Measurements from ENCODE around the gene SLC36A3. TPM values are rescaled to one million over a fixed set of nuclear protein-coding genes. Genes with fewer than 3 reads are reported as not detected.

SLC36A3 gene
- total RNA-seq (not detected), polyA plus RNA-seq (not detected)

DNA sequence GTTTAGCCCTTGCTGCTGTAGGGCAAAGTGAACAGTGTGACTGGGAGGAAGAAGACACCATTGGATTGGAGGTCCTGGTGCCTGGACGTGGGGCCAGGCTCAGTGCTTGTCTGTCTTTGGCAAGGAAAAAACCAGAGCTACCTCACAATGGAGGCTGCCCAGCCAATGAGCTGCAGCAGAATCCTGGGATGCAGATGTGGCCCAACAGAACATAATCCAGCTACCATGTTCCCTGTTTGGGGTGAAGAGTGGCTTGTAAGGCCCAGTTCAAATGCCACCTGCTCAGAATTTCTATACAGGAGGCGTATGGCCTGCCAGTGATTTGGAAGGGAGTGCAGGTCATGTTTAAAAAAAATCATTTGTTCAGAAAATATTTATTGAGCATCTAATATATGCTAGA lies at the start of gene SLC36A3:
TSS of gene SLC36A3 (minus strand) at position 101 of the 400 bp plus-strand sequence. CDS start 412 bp downstream, outside the sequence.
- no peaks in the 10 kb centered on the region for H3K9me3 ChIP-seq (ENCODE audit: control insufficient read depth in 1 of 2, low read length in 2 of 2)
- no peaks in the 10 kb centered on the region for H3K9me3 Mint-ChIP-seq
- CTCF ChIA-PET (ENCODE audit: partially characterized antibody), result interaction anchor here (1.5 kb wide), 1 partner anchor 14 kb away, joined by 3 read pairs; no protein-coding TSS in a partner anchor
- H3K27me3 ChIP-seq (ENCODE audit: insufficient read depth, low read length), result no peaks in the 10 kb centered on the region
- intact Hi-C loops (cut with micrococcal nuclease), result no loop called here
- no peak within 1 kb of the TSS for H3K27ac Mint-ChIP-seq
- POLR2A ChIA-PET (ENCODE audit: partially characterized antibody), result no interaction called here
- no peaks in the 10 kb centered on the region for H3K36me3 ChIP-seq (ENCODE audit: insufficient read depth, low read length)
- H3K4me3 ChIP-seq (ENCODE audit: low read length in 2 of 2), result no peak within 1 kb of the TSS
- no peaks in the 10 kb centered on the region for H3K4me1 ChIP-seq (ENCODE audit: insufficient read depth, low read length)
- H3K27me3 Mint-ChIP-seq, result peaks cover 12 to 13% of the 10 kb centered on the region in 2 donors
- no peak within 1 kb of the TSS for H3K27ac ChIP-seq (ENCODE audit: low read depth, low read length)
- no peaks in the 10 kb centered on the region for H3K4me1 Mint-ChIP-seq
- H3K36me3 Mint-ChIP-seq, result no peaks in the 10 kb centered on the region
- no peak for DNase-seq
- no peak within 1 kb of the TSS for H3K4me3 Mint-ChIP-seq

- Histone ChIP-seq H3K4me1 (ENCODE audit: insufficient read depth, low read length) (no peaks in the 10 kb centered on the region), H3K27ac (ENCODE audit: low read depth, low read length) (no peak overlapping the region), H3K4me3 (ENCODE audit: low read length in 2 of 2) (no peak overlapping the region), H3K9me3 (ENCODE audit: control insufficient read depth in 1 of 2, low read length in 2 of 2) (no peaks in the 10 kb centered on the region), H3K27me3 (ENCODE audit: insufficient read depth, low read length) (no peaks in the 10 kb centered on the region), H3K36me3 (ENCODE audit: insufficient read depth, low read length) (no peaks in the 10 kb centered on the region)
- Mint-ChIP-seq H3K9me3 (peaks cover 0 to 3% (median 0%) of the 10 kb centered on the region in 8 donors), H3K36me3 (no peaks in the 10 kb centered on the region), H3K27me3 (peaks cover 19 to 23% of the 10 kb centered on the region in 2 donors), H3K4me3 (no peak overlapping the region), H3K4me1 (no peaks in the 10 kb centered on the region), H3K27ac (no peak overlapping the region)
- ChIA-PET POLR2A (ENCODE audit: partially characterized antibody) (no interaction called here), CTCF (ENCODE audit: partially characterized antibody) (no interaction called here)
- DNase-seq, result no peak
- intact Hi-C loops (cut with micrococcal nuclease), result no loop called here
Observed at GRCh38 chr5:151351671-151352070, 48.1 kb upstream of the SLC36A3 start.

DNA sequence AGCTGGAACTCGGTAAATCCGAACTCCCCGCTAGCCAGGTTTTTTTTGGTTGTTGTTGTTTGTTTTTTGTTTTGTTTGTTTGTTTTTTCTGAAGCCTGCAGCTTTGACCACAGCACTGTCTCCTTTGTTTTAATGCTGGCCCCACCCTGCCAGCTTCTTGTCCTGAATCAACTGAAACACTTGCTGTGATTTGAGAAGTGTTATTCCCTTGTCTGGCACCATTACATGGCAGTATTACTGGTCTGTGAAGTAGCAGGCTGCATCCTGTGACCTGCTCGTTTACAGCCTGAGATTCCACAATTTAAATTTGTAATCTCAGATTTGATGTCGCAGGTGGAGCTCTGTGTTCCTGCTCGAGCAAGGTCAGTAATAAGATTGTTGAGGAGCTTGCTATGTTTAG lies 45.2 kb upstream of the SLC36A3 start:
- Mint-ChIP-seq H3K27me3 (peaks cover 31 to 36% of the 10 kb centered on the region in 2 donors), H3K36me3 (no peaks in the 10 kb centered on the region), H3K9me3 (peaks cover 0 to 3% (median 0%) of the 10 kb centered on the region in 8 donors), H3K4me1 (no peaks in the 10 kb centered on the region), H3K27ac (no peak overlapping the region), H3K4me3 (no peak overlapping the region)
- Histone ChIP-seq H3K4me3 (ENCODE audit: low read length in 2 of 2) (no peak overlapping the region), H3K36me3 (ENCODE audit: insufficient read depth, low read length) (no peaks in the 10 kb centered on the region), H3K9me3 (ENCODE audit: control insufficient read depth in 1 of 2, low read length in 2 of 2) (no peaks in the 10 kb centered on the region), H3K4me1 (ENCODE audit: insufficient read depth, low read length) (no peaks in the 10 kb centered on the region), H3K27ac (ENCODE audit: low read depth, low read length) (no peak overlapping the region), H3K27me3 (ENCODE audit: insufficient read depth, low read length) (no peaks in the 10 kb centered on the region)
- intact Hi-C loops (cut with micrococcal nuclease), result no loop called here
- CTCF ChIA-PET (ENCODE audit: partially characterized antibody), result interaction anchor here (1.5 kb wide), 1 partner anchor 10 kb away, joined by 5 read pairs; no protein-coding TSS in a partner anchor
- POLR2A ChIA-PET (ENCODE audit: partially characterized antibody), result no interaction called here
- DNase-seq, result no peak

DNA sequence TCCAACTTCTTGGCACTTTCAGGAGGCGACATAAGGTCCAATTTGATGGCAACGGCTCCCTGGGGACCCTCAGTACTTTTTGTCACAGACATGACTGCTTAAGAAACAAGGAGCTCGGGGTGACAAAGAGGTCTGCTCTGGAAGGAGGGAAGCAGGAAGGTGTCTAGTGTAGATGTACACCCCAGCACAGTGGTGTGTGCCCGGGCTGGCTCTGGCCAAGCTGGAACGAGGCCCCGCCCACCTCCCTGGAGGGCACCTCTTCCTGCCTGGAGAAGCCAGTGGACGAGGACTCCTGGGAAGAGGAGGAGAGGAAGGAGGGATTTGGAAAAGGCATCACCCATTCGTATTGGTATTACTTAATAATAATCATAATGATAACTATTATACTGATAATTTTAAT lies 43.8 kb upstream of the SLC36A3 start, which contains the start of gene SLC36A2:
TSS of gene SLC36A2 (minus strand) at position 191 of the 400 bp plus-strand sequence. CDS start at position 92, 99 bp downstream.
- Histone ChIP-seq H3K27me3 (ENCODE audit: insufficient read depth, low read length) (no peaks in the 10 kb centered on the region), H3K36me3 (ENCODE audit: insufficient read depth, low read length) (no peaks in the 10 kb centered on the region), H3K27ac (ENCODE audit: low read depth, low read length) (no peak within 1 kb of the TSS), H3K9me3 (ENCODE audit: control insufficient read depth in 1 of 2, low read length in 2 of 2) (no peaks in the 10 kb centered on the region), H3K4me3 (ENCODE audit: low read length in 2 of 2) (no peak within 1 kb of the TSS), H3K4me1 (ENCODE audit: insufficient read depth, low read length) (no peaks in the 10 kb centered on the region)
- Mint-ChIP-seq H3K27me3 (peaks cover 34 to 43% of the 10 kb centered on the region in 2 donors), H3K27ac (no peak within 1 kb of the TSS), H3K4me3 (no peak within 1 kb of the TSS), H3K4me1 (no peaks in the 10 kb centered on the region), H3K9me3 (peaks cover 0 to 3% (median 0%) of the 10 kb centered on the region in 8 donors), H3K36me3 (no peaks in the 10 kb centered on the region)
- no peak for DNase-seq
- ChIA-PET POLR2A (ENCODE audit: partially characterized antibody) (no interaction called here), CTCF (ENCODE audit: partially characterized antibody) (no interaction called here)
- intact Hi-C loops (cut with micrococcal nuclease), result no loop called here

- intact Hi-C loops (cut with micrococcal nuclease), result no loop called here
- no peak overlapping the region for H3K4me3 Mint-ChIP-seq
Observed at GRCh38 chr5:151345808-151346478, 42.4 kb upstream of the SLC36A3 start.

DNA sequence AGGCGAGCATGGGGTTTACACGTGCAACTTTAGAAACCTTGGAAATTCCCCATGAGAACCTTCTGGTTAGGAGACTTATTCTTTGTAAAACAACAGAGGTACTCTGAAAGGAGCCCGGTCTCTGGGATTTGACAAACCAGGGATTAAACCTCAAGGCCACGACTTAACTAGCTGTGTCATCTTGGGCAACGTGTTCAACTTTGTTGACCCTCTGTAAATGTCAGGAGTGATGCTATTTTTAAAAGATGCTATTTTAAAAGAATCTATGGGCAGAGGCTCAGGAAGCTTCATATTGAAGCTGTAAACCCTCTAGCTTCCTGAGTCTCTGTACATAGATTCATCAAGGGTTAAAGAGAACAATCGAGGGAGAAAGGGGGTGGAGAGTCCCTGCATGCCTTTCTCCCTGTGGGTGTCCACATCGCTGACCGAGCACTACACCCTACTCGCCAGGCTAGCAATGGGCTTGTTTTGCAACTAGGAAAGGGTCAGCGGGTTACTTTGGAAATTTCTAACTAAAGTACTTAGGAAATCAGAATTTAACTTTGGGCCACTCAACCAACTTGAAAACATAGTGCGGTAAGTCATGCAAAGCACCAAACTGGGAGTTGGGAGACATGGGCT lies 41.7 kb upstream of the SLC36A3 start:
- intact Hi-C loops (cut with micrococcal nuclease), result no loop called here
- Histone ChIP-seq H3K27me3 (ENCODE audit: insufficient read depth, low read length) (no peaks in the 10 kb centered on the region), H3K4me1 (ENCODE audit: insufficient read depth, low read length) (no peaks in the 10 kb centered on the region), H3K4me3 (ENCODE audit: low read length in 2 of 2) (no peak overlapping the region), H3K27ac (ENCODE audit: low read depth, low read length) (no peak overlapping the region), H3K9me3 (ENCODE audit: control insufficient read depth in 1 of 2, low read length in 2 of 2) (no peaks in the 10 kb centered on the region), H3K36me3 (ENCODE audit: insufficient read depth, low read length) (no peaks in the 10 kb centered on the region)
- no peak for DNase-seq
- no peaks in the 10 kb centered on the region for H3K4me1 Mint-ChIP-seq
- no peak overlapping the region for H3K4me3 Mint-ChIP-seq
- H3K27ac Mint-ChIP-seq, result no peak overlapping the region
- H3K36me3 Mint-ChIP-seq, result no peaks in the 10 kb centered on the region
- ChIA-PET CTCF (ENCODE audit: partially characterized antibody) (no interaction called here), POLR2A (ENCODE audit: partially characterized antibody) (no interaction called here)
- no peaks in the 10 kb centered on the region for H3K9me3 Mint-ChIP-seq
- peaks cover 40 to 51% of the 10 kb centered on the region in 2 donors for H3K27me3 Mint-ChIP-seq

More at GRCh38 chr5:151345808-151346478, 42.4 kb upstream of the SLC36A3 start:
- Mint-ChIP-seq H3K36me3 (no peaks in the 10 kb centered on the region), H3K27me3 (peaks cover 40 to 48% of the 10 kb centered on the region in 2 donors), H3K9me3 (no peaks in the 10 kb centered on the region), H3K4me1 (no peaks in the 10 kb centered on the region), H3K27ac (no peak overlapping the region)
- CTCF ChIA-PET (ENCODE audit: partially characterized antibody), result no interaction called here
- DNase-seq, result no peak
- Histone ChIP-seq H3K9me3 (ENCODE audit: control insufficient read depth in 1 of 2, low read length in 2 of 2) (no peaks in the 10 kb centered on the region), H3K36me3 (ENCODE audit: insufficient read depth, low read length) (no peaks in the 10 kb centered on the region), H3K27ac (ENCODE audit: low read depth, low read length) (no peak overlapping the region), H3K4me1 (ENCODE audit: insufficient read depth, low read length) (no peaks in the 10 kb centered on the region), H3K4me3 (ENCODE audit: low read length in 2 of 2) (no peak overlapping the region), H3K27me3 (ENCODE audit: insufficient read depth, low read length) (no peaks in the 10 kb centered on the region)
- POLR2A ChIA-PET (ENCODE audit: partially characterized antibody), result no interaction called here

GRCh38 chr5:151344088-151344487 lies 40.5 kb upstream of the SLC36A3 start:
- Mint-ChIP-seq H3K27me3 (peaks cover 45 to 51% of the 10 kb centered on the region in 2 donors), H3K4me3 (no peak overlapping the region), H3K27ac (no peak overlapping the region), H3K36me3 (no peaks in the 10 kb centered on the region), H3K9me3 (no peaks in the 10 kb centered on the region), H3K4me1 (peaks cover 0 to under 1% (median 0%) of the 10 kb centered on the region in 4 donors)
- H3K9me3 ChIP-seq (ENCODE audit: control insufficient read depth in 1 of 2, low read length in 2 of 2), result no peaks in the 10 kb centered on the region
- no peaks in the 10 kb centered on the region for H3K27me3 ChIP-seq (ENCODE audit: insufficient read depth, low read length)
- intact Hi-C loops (cut with micrococcal nuclease), result no loop called here
- ChIA-PET POLR2A (ENCODE audit: partially characterized antibody) (no interaction called here), CTCF (ENCODE audit: partially characterized antibody) (no interaction called here)
- DNase-seq, result no peak
- no peak overlapping the region for H3K27ac ChIP-seq (ENCODE audit: low read depth, low read length)
- H3K4me3 ChIP-seq (ENCODE audit: low read length in 2 of 2), result no peak overlapping the region
- no peaks in the 10 kb centered on the region for H3K36me3 ChIP-seq (ENCODE audit: insufficient read depth, low read length)
- H3K4me1 ChIP-seq (ENCODE audit: insufficient read depth, low read length), result no peaks in the 10 kb centered on the region
